ENCODE results near the gene CCK. TPM values are rescaled to one million over a fixed set of nuclear protein-coding genes. Genes with fewer than 3 reads are reported as not detected.

CCK gene
- total RNA-seq: not detected

GRCh38 chr3:42266085-42266484 is at the start of gene CCK:
Gene CCK, minus strand, starts transcription at chr3:42266185. Its CDS starts 2,555 bp downstream, at chr3:42263630.
- Histone ChIP-seq H3K9me3 (no peaks in the 10 kb centered on the region), H3K27ac (no peak within 1 kb of the TSS), H3K4me3 (no peak within 1 kb of the TSS), H3K27me3 (peaks cover 0 to 27% of the 10 kb centered on the region in 2 donors), H3K4me1 (peaks cover 15% of the 10 kb centered on the region), H3K36me3 (replicated peaks in 1 of 2; ENCODE audit: insufficient read depth in 1 of 2, low read depth in 2 of 2) (no peaks in the 10 kb centered on the region)
- ATAC-seq (no peak), DNase-seq (no peak)
- TF ChIP-seq, protein P1, sequence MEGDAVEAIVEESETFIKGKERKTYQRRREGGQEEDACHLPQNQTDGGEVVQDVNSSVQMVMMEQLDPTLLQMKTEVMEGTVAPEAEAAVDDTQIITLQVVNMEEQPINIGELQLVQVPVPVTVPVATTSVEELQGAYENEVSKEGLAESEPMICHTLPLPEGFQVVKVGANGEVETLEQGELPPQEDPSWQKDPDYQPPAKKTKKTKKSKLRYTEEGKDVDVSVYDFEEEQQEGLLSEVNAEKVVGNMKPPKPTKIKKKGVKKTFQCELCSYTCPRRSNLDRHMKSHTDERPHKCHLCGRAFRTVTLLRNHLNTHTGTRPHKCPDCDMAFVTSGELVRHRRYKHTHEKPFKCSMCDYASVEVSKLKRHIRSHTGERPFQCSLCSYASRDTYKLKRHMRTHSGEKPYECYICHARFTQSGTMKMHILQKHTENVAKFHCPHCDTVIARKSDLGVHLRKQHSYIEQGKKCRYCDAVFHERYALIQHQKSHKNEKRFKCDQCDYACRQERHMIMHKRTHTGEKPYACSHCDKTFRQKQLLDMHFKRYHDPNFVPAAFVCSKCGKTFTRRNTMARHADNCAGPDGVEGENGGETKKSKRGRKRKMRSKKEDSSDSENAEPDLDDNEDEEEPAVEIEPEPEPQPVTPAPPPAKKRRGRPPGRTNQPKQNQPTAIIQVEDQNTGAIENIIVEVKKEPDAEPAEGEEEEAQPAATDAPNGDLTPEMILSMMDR (IDR thresholded peaks at IDR 0.05): no peak
- no peak for TF ChIP-seq POLR2A (IDR thresholded peaks at IDR 0.05)
- intact Hi-C loops (cut with DNase I): no loop called here
- WGBS, 2 donors: 35 to 44% methylated on average over 16 of the region's 16 CpGs

DNA sequence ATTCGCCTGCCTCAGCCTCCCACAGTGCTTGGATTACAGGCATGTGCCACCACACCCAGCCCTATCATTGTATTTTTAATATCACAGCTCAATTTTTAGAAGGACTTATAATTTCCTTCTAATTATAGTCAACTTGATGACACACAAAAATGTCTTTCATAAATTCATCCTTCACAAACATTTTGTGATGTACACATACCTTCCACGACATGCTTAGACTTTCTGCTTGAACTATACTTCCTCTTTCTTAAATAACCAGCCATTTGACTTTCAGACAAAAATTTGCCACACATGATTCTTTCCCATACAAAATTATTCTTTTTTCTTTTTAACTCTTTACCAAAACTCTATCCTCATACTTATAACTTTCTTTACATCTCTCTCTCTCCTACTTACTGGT is 48.4 kb upstream of the CCK start:
- Histone ChIP-seq H3K36me3 (replicated peaks in 1 of 2; ENCODE audit: insufficient read depth in 1 of 2, low read depth in 2 of 2) (no peaks in the 10 kb centered on the region), H3K4me3 (no peak overlapping the region), H3K27ac (no peak overlapping the region), H3K4me1 (no peaks in the 10 kb centered on the region), H3K9me3 (no peaks in the 10 kb centered on the region), H3K27me3 (no peaks in the 10 kb centered on the region)
- intact Hi-C loops (cut with DNase I): no loop called here
- no peak for TF ChIP-seq POLR2A (IDR thresholded peaks at IDR 0.05)
- TF ChIP-seq, protein P1 (IDR thresholded peaks at IDR 0.05): no peak
- WGBS, 2 donors: 46 to 52% methylated on average over 2 of the region's 2 CpGs
- ATAC-seq (no peak), DNase-seq (no peak)

- H3K4me3 ChIP-seq: no peak overlapping the region
Measured at GRCh38 chr3:42308651-42309050, 42.7 kb upstream of the CCK start.

GRCh38 chr3:42306499-42306898 is 40.5 kb upstream of the CCK start:
- TF ChIP-seq POLR2A (IDR thresholded peaks at IDR 0.05): no peak
- TF ChIP-seq, protein P1 (IDR thresholded peaks at IDR 0.05): no peak
- H3K4me3 ChIP-seq: no peak overlapping the region
- WGBS, 2 donors: 42 to 49% methylated on average over 2 of the region's 2 CpGs

More at GRCh38 chr3:42308651-42309050, 42.7 kb upstream of the CCK start:
- no peak for TF ChIP-seq POLR2A (IDR thresholded peaks at IDR 0.05)
- TF ChIP-seq, protein P1 (IDR thresholded peaks at IDR 0.05): no peak
- Histone ChIP-seq H3K36me3 (replicated peaks in 1 of 2; ENCODE audit: insufficient read depth in 1 of 2, low read depth in 2 of 2) (no peaks in the 10 kb centered on the region), H3K4me1 (no peaks in the 10 kb centered on the region), H3K9me3 (no peaks in the 10 kb centered on the region), H3K27me3 (no peaks in the 10 kb centered on the region), H3K27ac (no peak overlapping the region)
- no peak for DNase-seq
- no peak for ATAC-seq
- intact Hi-C loops (cut with DNase I): no loop called here
- WGBS, 2 donors: 55 to 80% methylated on average over 1 of the region's 1 CpG

GRCh38 chr3:42302924-42303634 is 37.1 kb upstream of the CCK start:
- TF ChIP-seq POLR2A (IDR thresholded peaks at IDR 0.05): no peak
- TF ChIP-seq, protein P1 (IDR thresholded peaks at IDR 0.05): no peak

More at GRCh38 chr3:42306499-42306898, 40.5 kb upstream of the CCK start:
- H3K27ac ChIP-seq: no peak overlapping the region
- H3K27me3 ChIP-seq: no peaks in the 10 kb centered on the region
- intact Hi-C loops (cut with DNase I): no loop called here
- no peaks in the 10 kb centered on the region for H3K9me3 ChIP-seq
- no peaks in the 10 kb centered on the region for H3K4me1 ChIP-seq
- DNase-seq (no peak), ATAC-seq (no peak)
- H3K36me3 ChIP-seq (replicated peaks in 1 of 2; ENCODE audit: insufficient read depth in 1 of 2, low read depth in 2 of 2): no peaks in the 10 kb centered on the region

More at GRCh38 chr3:42302924-42303634, 37.1 kb upstream of the CCK start:
- Histone ChIP-seq H3K36me3 (replicated peaks in 1 of 2; ENCODE audit: insufficient read depth in 1 of 2, low read depth in 2 of 2) (no peaks in the 10 kb centered on the region), H3K4me3 (no peak overlapping the region), H3K27ac (no peak overlapping the region), H3K4me1 (no peaks in the 10 kb centered on the region), H3K27me3 (no peaks in the 10 kb centered on the region), H3K9me3 (no peaks in the 10 kb centered on the region)
- 36 to 44% methylated on average over 3 of the region's 3 CpGs for whole genome bisulfite sequencing, 2 donors
- DNase-seq (no peak), ATAC-seq (no peak)
- intact Hi-C loops (cut with DNase I): no loop called here
